Thyroid gland (tissue), 4 donors: ENCODE data around the gene MINAR1. TPM values are rescaled to one million over a fixed set of nuclear protein-coding genes. Genes with fewer than 3 reads are reported as not detected.

Source experiments
- DNase-seq, 2 donors: peaks; one replicate each; pipeline ENCODE4 v3.0.0-alpha.2; 2019
- H3K27ac ChIP-seq, 3 donors: fragments of 200-600 bp; sonication (generic); 1 replicate in 2 of 3; 2 replicates in 1 of 3; pipeline ENCODE4 v1.5.1; 2016 to 2019; ENCODE audit warnings: mild to moderate bottlenecking in 1 of 3, moderate library complexity in 1 of 3
- H3K27me3 ChIP-seq: fragments of 200-600 bp; sonication (generic); one replicate; pipeline ENCODE4 v1.5.1; 2019
- H3K36me3 ChIP-seq, 2 donors: fragments of 200-600 bp; sonication (generic); one replicate each; pipeline ENCODE4 v1.5.1; 2016 to 2019
- H3K4me1 ChIP-seq, 2 donors: fragments of 200-600 bp; sonication (generic); one replicate each; pipeline ENCODE4 v1.5.1; 2017 to 2019
- H3K4me3 ChIP-seq, 3 donors: fragments of 200-600 bp; sonication (generic); replicated peaks in 1 of 3; 1 replicate in 2 of 3; 2 replicates in 1 of 3; pipeline ENCODE4 v1.5.1; 2016; ENCODE audit warnings: mild to moderate bottlenecking in 1 of 3
- H3K9me3 ChIP-seq: fragments of 200-600 bp; sonication (generic); one replicate; pipeline ENCODE4 v1.5.1; 2017
- CTCF ChIP-seq, 6 experiments: fragments of 200-600 bp in 3 of 6; fragments of 450-650 bp in 3 of 6; sonication (generic) in 3 of 6; IDR thresholded peaks; one replicate each; pipeline ENCODE4 v1.5.1; 2016 to 2019; ENCODE audit warnings: antibody characterized with exemption in 6 of 6, mild to moderate bottlenecking in 2 of 6, inconsistent platforms in 1 of 6, moderate library complexity in 1 of 6
- POLR2A ChIP-seq, 2 donors: fragments of 450-650 bp; IDR thresholded peaks; one replicate each; pipeline ENCODE4 v1.6.1; 2017; ENCODE audit warnings: antibody characterized with exemption in 2 of 2, mild to moderate bottlenecking in 2 of 2, moderate library complexity in 1 of 2
- WGBS, 2 donors: methylation state at CpG; one replicate each; pipeline ENCODE4 v1.1.5; 2017; 5-methylcytosine and 5-hydroxymethylcytosine counted together
- intact Hi-C: fragments of 100-400 bp; cut with DNase I; formaldehyde crosslinking; loops from one replicate; pipeline ENCODE4 v1.15.1; 2023
- total RNA-seq, 4 donors: library from RNA; depleted of rRNA; stranded (reverse); fragments of >200 nt; gene quantifications; one replicate each; pipeline ENCODE4 v1.2.3, GENCODE V29; 2016

MINAR1 gene
- total RNA-seq, 4 donors from 2014 or later: 0.67 to 1.3 (median 1.1) TPM

DNA sequence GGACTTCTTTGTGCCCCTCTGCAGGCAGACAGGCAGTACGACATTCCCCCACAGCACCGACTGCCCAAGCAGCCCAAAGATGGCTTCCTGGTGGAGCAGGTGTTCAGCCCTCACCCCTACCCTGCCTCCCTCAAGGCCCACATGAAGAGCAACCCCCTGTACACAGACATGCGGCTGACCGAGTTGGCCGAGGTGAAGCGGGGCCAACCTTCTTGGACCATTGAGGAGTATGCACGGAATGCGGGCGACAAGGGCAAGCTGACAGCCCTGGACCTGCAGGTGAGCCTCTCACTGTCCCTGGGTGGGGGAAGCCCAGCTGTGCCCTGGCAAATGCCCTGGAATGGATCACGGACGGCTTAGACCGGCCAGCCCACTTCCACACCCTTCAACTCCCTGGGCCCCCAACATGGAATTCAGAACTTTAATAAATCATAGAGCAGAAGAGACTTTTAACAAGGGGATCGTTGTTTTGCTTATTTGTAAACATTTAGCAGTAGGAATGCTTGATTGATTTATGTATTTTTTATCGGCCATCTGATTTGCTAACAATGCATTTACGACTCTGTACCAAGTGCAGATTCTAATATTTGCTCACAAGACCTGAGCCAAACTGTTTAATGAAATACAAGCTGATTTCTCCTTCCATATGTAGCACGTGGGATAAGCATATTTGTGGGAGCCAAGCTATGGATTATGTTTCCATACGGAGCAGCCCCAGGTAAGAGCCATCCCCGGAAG is 31.1 kb downstream of the MINAR1 start:
- no peaks in the 10 kb centered on the region for H3K4me1 ChIP-seq
- no peak for TF ChIP-seq CTCF (IDR thresholded peaks at IDR 0.05)
- TF ChIP-seq POLR2A (IDR thresholded peaks at IDR 0.05): no peak
- no peak overlapping the region for H3K4me3 ChIP-seq
- DNase-seq: no peak
- no peaks in the 10 kb centered on the region for H3K27me3 ChIP-seq
- H3K27ac ChIP-seq: no peak overlapping the region
- H3K36me3 ChIP-seq: no peaks in the 10 kb centered on the region
- no peaks in the 10 kb centered on the region for H3K9me3 ChIP-seq
- 80 to 90% methylated on average over 18 of the region's 18 CpGs for WGBS, 2 donors
- intact Hi-C loops: no loop called here

DNA sequence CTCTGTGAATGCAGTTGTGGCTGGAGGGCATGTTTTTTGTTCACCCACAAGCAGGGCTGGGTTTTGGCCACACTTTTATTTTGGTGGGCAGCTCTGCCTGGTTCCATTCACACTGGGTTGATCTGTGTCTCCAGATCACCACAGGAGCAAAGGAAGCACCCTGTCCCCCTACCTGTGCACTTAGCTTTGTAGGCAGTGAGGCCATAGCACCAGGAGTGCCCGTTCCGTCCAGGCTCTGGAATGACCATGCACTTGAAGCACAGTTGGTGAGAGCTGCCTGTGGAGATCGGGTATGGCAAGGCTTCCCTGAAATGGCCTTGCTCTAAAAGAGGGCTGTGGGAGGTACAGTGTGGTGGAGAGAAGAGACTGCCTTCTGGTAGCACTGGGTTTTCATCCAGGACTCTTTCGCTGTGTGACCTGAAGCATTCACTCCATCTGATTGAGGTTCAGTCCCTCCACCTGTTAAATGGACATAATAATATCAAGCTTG is 31.7 kb downstream of the MINAR1 start:
- intact Hi-C loops: no loop called here
- no peaks in the 10 kb centered on the region for H3K9me3 ChIP-seq
- no peaks in the 10 kb centered on the region for H3K27me3 ChIP-seq
- no peaks in the 10 kb centered on the region for H3K36me3 ChIP-seq
- WGBS, 2 donors: 86 to 89% methylated on average over 4 of the region's 4 CpGs
- TF ChIP-seq POLR2A (IDR thresholded peaks at IDR 0.05) (no peak), CTCF (IDR thresholded peaks at IDR 0.05) (no peak)
- H3K4me1 ChIP-seq: no peaks in the 10 kb centered on the region
- no peak for DNase-seq
- no peak overlapping the region for H3K27ac ChIP-seq
- H3K4me3 ChIP-seq: no peak overlapping the region

DNA sequence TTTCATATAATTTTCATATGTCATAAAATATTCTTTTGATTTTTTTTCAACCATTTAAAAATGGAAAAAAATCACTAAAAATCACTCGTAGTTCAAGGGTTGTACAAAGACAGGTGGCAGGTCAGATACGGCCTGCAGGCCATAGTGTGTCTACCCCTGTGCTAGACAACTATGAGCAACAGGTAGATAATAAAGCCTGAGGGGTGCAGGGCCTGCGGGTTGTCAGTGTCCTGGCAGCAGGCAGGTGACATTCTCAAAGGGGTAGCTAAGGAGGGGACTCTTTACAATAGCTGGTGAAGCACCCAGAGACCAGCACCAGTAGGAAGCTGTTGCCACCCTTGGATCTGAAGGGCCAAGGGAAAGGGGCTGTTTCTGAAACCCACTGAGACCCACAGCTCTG is 34.4 kb downstream of the MINAR1 start:
- Histone ChIP-seq H3K9me3 (no peaks in the 10 kb centered on the region), H3K4me3 (no peak overlapping the region), H3K27me3 (no peaks in the 10 kb centered on the region), H3K27ac (no peak overlapping the region), H3K36me3 (no peaks in the 10 kb centered on the region), H3K4me1 (no peaks in the 10 kb centered on the region)
- DNase-seq: no peak
- TF ChIP-seq POLR2A (IDR thresholded peaks at IDR 0.05) (no peak), CTCF (IDR thresholded peaks at IDR 0.05) (no peak)
- 88 to 91% methylated on average over 3 of the region's 3 CpGs for WGBS, 2 donors
- intact Hi-C loops: no loop called here

DNA sequence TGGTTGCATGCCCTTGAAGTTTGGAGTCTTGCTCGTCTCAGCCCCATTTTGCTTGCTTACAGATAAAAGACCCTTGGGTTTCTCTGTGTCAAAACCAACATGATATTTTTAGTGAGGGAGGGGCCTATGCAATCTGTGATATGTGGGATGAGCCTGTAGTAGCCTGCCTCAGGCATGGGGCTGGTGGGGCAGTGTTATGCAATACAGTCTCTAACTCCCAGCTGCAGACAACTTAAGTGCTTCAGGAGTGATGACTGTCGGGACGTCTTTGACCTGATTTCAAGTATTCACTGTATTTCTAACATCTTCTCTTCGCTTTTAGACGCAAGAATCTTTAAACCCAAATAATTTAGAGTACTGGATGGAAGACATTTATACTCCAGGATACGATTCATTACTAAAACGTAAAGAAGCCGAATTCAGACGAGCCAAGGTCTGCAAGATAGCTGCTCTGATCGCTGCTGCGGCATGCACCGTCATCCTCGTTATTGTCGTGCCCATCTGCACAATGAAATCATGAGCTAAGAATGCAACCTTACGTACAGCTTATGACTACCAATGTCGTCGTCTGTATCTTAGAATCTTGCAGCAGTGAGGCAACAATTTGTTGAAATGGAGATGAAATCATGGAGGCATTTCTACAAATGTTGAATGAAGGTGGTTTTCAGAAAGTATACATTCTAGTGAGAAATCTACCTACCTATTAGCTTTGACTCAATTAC is 35.9 kb downstream of the MINAR1 start:
- intact Hi-C loops: no loop called here
- 83 to 91% methylated on average over 17 of the region's 17 CpGs for WGBS, 2 donors
- DNase-seq: no peak

More for the DNA sequence above, 35.9 kb downstream of the MINAR1 start:
- no peak overlapping the region for H3K4me3 ChIP-seq
- no peaks in the 10 kb centered on the region for H3K9me3 ChIP-seq
- H3K27me3 ChIP-seq: no peaks in the 10 kb centered on the region
- no peaks in the 10 kb centered on the region for H3K36me3 ChIP-seq
- no peak overlapping the region for H3K27ac ChIP-seq
- no peak for TF ChIP-seq POLR2A (IDR thresholded peaks at IDR 0.05)
- no peak for TF ChIP-seq CTCF (IDR thresholded peaks at IDR 0.05)
- H3K4me1 ChIP-seq: no peaks in the 10 kb centered on the region
